KG1 (cell line): Measurements from ENCODE around the gene NDFIP2.

Experiments
- DNase-seq: peaks from one replicate; lab custom pipeline; 2025; lab: John Stamatoyannopoulos, UW

Gene NDFIP2, protein sequence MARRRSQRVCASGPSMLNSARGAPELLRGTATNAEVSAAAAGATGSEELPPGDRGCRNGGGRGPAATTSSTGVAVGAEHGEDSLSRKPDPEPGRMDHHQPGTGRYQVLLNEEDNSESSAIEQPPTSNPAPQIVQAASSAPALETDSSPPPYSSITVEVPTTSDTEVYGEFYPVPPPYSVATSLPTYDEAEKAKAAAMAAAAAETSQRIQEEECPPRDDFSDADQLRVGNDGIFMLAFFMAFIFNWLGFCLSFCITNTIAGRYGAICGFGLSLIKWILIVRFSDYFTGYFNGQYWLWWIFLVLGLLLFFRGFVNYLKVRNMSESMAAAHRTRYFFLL

DNA sequence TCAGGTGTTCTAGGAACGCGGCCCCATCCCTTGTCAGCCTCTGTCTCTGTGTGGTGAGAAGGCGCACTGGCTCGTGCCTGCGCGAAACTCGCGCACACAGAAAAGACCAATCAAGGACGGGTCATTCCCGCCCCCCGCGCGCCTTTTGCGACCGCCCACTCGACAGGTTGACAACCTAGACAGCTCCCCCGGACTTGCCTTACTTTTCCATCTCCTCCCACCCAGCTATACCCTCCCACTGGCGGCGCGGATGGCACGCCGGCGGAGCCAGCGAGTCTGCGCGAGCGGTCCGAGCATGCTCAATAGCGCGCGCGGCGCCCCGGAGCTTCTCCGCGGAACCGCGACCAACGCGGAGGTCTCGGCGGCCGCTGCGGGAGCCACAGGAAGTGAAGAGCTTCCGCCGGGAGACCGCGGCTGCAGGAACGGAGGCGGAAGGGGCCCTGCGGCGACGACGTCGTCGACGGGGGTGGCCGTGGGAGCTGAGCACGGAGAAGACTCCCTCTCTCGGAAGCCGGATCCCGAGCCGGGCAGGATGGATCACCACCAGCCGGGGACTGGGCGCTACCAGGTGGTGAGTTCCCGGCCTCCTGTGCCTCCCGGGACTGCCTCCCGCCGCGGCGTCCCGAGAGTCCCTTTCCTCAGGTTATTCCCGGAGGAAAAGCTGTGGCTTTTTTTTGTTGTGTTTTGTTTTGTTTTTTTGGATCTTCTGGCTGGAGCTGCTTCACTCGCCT, at the start of gene NDFIP2:
NDFIP2 (plus strand) TSS at position 202 of the 731 bp plus-strand sequence; CDS start at position 251, 49 bp downstream.
- peak; percentile 59 for DNase-seq

DNA sequence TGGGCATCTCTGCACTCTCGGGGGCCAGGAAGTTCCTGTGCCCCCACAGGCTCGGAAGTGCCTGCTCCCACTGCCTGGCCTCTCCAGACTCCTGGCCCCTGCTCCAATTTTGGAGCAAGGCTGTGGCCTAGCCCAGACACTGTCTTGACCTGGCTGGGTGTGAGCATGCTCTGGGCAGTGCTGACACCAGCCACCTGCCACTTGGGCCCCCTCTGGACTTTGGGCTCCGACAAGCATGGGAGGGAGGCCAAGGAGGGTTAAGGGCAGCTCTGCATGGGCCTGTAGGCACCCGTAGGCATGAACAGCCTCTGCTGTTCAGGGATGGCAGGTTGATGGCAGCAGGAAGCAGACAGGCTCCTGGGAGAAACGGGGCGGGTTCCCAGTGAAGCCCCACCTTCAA, 48.9 kb upstream of the NDFIP2 start:
- DNase-seq, result no peak

DNA sequence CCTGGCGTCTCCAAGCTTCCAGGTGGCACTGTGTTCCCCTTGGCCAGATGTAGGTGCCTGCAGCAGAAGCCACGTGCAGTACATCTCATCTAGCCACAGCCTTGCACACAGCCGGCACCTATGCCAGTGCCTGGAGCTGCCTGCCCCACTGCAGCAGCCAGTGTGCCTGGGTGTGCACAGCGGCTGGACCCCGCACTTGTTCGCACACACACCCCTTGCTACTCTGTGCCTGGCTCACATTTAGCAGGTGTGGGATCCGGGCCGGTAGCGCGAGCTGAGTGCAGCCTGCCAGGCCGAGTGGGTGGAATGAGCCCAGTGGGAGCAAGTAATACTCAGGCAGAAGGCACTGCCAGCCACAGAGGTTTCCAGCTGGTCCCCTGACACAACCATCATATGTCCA, 48.0 kb upstream of the NDFIP2 start:
- no peak for DNase-seq

DNA sequence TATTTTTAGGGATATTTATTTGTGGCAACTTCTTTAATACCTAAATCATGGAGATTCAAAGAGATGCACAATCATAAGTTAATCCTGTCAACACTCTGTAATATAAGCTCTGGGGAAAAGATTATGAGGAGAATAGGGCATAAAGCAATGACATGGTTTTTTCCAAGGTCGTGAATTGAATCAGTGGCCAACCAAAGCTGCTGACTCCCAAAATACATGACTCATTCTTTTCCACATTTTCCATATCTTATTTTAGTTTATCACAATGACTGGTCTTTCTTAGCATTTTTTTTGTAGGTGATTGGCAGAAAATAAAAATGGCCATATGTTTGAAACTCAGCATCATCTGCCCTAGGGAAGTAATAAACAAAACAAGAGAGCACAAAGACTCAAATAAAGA, 46.4 kb upstream of the NDFIP2 start:
- DNase-seq, result no peak

DNA sequence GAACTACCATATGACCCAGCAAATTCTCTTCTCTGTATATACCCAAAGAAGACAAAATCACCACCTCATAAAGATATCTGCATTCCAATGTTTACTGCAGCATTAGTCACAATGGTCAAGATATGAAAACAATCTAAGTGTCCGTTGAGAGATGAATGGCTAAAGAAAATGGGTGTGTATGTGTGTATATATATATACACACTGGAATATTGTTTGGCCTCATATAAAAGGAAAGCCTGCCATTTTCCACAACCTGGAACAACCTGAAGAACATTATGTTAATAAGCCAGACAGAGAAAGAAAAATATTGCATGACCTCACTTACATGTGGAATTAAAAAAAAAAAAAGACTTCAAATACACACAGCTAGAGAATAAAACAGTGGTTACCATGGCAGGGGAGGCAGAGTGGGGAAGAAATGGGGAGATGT, 45.4 kb upstream of the NDFIP2 start:
- DNase-seq, result no peak

DNA sequence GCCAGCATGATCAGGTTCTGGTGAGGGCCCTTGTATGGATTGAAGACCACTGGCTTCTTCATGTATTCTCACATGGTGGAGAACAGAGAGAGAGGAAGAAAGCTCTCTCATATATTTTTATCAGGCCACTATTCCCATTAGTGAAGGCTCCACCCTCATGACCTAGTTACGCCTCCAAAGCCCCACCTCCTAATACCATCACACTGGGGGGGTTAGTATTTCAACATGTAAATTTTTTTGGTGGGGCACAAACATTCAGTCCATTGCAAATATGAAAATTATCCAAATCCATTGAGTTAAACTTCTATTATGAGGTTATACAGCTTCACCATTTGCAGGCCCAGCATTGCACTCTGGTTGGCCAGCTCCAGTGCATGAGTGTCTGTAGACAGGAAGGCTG, 41.7 kb upstream of the NDFIP2 start:
- DNase-seq, result no peak

DNA sequence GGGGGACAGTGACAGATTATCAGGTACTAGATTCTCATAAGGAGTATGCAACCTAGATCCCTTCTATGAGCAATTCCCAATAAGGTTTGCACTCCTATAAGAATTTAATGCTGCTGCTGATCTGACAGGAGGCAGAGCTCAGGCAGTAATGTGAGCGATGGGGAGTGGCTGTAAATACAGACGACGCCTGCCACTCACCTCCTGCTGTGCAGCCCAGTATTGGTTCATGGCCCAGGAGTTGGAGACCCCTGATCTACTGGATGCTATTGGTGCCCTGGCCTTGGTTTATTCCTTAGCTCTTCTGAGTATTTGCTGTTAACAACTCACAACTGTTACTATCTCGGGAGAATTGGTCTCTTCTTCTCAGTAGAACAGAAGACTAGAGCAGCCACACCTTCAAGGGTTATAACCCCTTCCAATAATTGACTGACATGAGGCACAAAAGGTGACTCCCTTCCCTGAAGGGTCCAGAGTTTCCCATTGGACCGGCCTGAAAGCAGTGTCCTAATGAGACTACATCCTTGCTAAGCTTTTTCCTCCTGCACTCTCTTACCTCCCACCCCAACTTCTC, 39.9 kb upstream of the NDFIP2 start:
- no peak for DNase-seq

DNA sequence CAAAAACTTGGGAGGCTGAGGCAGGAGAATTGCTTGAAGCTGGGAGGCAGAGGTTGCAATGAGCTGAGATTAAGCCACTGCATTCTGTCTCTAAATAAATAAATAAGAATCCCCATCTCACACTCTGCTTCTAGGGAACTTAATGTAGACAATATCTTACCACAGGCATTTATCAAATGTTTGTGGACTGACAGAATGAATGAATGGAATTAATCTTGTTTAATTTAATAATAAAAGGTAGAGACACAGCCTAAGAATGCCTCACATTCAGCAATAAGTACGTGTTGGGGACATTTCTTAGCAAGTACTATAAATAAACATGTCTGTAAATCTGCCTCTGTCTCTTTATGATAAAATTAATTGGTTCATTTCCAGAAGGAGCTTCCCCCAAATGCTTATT, 38.7 kb upstream of the NDFIP2 start:
- no peak for DNase-seq

DNA sequence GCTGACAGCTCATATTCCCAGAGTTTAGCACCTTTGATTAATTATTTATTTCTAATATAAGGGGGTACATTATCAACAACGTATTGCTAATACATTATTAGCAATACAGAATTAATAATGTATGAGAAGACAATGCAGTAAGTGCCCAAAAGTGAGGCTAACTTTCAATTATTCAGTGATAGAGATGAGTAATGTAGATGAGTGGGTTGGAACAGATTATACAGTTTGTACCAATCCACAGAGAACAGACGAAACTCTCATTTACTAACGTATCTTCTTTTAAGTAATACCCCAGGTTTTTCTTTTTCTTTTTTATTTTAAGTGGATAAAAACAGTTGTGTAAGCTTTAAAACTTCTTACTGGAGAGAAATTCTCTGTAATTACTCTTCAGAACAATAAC, 38.2 kb upstream of the NDFIP2 start:
- DNase-seq, result no peak

DNA sequence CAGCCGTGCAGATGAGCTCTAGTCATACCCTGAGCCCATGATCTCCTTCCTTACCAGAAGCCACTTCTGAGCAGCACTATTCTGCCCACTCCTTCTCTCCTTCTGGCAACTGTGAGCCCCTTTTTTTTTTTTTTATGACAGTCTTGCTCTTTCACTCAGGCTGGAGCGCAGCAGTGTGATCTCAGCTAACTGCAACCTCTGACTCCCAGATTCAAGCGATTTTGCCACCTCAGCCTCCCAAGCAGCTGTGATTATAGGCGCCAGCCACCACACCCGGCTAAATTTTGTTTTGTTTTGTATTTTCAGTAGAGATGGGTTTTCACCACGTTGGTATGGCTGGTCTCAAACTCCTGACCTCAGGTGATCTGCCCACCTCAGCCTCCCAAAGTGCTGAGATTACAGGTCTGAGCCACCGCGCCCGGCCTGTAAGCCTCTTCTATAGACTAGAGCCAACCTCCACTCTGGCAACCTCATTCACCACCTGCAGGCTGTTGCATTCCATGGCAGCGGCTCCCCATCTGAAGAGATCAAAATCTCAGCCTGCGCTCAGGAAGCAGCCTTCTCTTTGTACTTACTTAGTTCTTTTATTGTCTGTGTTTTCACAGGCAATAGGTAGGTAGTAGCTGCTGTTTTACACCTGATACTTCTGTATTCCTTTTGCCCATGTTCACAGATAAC, 34.8 kb upstream of the NDFIP2 start:
- no peak for DNase-seq

DNA sequence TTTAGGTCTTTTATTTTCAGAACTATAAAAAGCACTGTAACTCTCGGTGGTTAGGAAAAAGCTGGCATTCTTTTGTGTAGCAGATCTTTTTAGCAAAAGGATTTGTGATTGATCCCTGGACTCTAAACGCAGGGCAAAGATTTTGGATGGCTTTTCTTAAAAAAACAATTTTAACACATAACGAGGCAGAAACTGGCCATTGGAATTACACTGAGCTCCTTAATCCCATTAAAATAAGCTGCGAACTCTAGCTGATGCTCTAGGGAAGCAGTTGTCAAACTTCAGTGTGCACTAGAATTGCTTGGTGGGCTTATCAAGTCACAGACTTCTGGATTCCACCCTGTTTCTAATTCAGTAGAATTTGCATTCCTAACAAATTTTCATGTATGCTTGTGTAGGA, 33.8 kb upstream of the NDFIP2 start:
- DNase-seq, result no peak

DNA sequence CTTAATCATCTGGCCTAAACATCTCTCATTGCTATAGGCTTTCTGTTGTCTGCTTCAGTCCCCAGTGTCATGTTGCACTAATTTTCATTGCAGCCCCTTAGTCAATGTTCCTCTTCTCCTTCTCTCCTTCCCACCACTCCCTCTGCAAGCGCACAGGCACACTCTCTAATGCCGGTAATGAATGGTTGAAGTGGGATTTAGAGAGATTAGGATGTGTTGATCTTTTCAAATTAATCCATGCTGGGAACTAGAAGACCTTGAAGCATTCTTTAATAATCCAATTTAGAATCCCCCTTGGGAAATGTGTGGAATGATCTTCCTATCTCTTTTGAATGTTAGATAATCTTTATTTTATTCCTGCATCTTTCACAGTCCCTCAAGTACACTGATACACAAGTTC, 33.2 kb upstream of the NDFIP2 start:
- no peak for DNase-seq

DNA sequence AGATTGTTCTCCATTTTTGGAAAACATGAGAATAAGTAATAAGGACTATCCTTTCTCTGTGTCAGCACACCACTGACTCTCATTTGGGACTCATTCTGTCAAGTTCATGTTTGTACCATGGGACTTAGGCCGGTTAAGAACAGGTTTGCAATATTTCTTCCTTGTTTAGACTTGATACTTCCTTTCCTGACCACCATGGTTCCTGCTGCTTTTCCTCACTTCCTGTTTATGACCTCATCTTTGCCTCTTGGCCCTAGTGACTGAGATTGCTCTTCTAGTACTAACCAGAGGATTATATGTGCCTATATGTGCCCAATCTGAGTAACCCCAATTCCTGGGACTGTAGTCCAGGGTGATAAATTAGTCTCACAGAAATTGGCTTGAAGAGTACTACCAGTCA, 32.5 kb upstream of the NDFIP2 start:
- DNase-seq, result no peak

DNA sequence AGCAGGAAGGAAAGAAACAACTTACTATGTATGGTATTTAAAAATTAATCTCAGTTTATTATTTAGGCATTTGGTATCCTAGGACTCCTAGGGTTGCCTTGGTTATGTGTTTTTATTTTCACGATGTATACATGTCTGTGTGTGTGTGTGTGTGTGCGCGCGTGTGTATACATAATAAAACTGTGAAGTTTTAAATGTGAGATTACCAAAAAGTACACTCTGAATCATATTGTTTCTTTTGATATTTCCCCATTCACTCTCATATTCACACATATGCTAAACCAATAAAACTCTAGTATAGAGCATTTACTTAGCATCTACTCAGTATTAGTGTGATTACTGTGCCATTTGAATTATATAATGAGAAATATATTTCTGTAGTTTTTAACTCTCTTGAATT, 30.8 kb upstream of the NDFIP2 start:
- no peak for DNase-seq

DNA sequence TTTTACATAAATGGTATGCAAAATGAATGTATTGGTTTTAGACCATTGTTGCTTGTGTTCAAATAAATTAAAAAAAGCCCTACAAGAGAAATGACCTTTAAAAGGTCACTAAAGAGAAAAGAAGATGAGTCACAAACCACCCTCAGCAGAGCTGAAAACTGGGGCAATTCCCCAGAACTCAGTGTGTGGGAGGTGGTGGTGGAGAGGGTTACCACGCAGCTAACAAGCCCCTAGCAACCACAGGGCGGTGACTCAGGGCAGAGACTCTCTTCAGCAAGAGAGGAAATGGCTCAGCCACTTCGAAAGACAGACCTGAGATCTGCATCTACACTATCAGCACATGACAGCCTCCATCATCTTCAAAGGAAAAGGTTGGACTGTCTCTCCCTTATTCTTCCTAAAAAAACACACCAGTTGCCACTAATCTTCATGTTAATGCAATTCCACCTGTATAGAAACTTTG, 29.4 kb upstream of the NDFIP2 start:
- peak; percentile 52 for DNase-seq

DNA sequence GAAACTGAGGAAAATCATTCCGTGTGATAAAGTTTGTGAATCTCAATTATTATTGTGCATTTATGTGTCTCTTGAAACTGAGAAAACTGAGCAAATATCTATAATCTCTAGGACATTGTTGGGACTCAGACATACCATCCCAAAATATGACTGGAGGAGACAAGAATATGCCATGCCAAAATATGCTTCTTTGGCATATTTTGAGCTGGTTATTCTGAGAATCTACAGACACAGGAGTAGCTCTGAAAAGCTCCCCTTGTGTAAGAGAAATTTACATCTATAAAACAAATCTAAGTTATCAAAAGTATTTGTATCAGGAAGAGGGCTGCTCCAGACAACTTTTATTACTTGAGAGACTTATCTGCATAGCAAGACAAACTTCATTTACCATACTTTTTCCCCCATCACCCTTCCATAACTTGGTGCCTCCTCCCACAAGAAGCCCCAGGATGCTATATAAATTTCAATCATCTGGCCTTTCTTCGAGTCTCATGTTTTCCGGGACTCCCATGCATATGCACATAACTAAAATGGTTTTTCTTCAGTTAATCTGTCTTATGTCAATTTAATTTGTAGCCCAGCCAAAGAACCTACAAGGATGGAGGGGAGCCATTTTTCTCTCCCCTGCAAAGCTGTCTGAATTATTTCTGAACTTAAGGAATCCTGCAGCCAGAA, 28.6 kb upstream of the NDFIP2 start:
- no peak for DNase-seq

DNA sequence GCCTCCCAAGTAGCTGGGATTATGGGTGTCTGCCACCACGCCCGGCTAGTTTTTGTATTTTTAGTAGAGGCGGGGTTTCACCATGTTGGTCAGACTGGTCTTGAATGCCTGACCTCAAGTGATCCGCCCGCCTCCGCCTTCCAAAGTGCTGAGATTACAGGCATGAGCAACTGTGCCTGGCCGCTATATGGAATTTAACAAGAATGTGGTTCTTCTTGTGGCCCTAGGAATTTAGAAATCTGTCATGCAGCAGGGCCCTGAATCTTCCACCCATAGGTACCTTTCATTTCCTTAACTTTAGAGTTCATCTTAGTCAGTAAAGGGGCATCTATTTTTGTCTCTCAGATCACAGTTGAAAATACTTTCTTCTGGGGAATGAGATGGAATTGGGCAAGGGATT, 25.6 kb upstream of the NDFIP2 start:
- DNase-seq, result no peak

DNA sequence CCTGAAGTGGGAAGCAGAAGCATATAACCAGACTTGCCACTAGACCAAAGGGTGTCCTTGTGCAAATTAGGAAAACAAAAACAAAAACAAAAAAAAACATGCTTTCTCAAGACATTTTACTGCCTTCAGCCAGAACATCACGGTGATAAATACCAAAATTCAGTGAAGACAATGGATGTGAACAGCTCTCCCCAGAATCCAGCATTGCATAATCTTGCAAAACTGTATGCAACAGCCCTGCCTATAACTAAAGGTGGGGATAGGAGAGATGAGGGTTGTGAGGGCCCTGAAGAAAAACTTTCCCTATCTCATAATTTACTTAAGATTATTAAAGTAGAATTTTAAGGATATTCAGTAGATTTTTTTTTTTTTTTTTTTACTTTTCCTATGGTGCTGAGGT, 24.9 kb upstream of the NDFIP2 start:
- DNase-seq, result no peak

DNA sequence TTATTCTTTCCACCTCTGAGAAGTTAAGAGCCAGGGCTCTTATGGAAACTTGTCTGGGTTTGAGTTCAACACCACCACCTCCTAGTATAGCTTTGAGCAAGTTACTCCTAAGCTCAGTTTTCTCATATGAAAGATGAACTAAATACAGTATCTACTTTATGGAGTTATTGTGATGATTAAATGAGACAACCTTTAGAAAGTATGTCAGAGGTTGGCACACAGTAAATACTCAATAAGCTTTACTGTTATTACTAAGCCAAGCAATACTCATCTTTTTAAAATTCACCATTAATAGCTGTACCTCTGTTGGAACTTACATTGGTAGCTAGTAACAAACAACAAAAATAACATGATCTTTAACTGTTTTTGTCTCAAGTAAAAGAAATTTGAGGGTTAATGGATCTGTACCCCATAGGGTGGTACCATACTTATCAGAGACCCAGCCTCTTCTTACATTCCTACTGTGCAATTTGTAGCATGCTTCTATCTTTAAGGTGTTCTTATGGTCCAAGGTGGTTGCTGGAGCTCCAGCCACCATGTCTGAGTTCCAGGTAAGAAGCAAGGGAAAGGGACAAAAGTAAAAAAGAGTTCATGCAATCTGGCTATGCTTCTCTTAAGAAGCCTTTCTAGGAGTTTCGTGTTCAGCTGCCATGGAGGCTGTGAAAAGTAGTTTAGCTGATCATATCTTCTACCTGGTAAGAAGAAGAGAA, 24.1 kb upstream of the NDFIP2 start:
- DNase-seq, result no peak

DNA sequence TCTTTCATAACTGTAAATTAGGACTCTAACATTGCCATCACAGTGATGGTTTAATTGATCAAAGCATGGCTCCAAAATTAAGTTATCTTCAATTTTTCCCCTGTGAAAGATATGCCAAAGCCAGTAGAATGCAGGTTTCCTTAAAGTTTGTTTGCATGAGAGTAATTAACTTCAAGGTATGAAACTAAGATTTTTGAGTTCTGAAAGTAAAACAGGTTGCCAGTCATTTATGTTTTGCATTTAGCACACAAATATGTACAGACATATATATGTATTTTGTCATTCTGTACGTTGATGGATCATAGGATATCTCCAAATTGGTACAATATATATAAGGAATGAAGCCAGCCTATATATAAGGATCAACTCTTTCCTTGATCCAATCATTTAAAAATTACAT, 23.6 kb upstream of the NDFIP2 start:
- no peak for DNase-seq

DNA sequence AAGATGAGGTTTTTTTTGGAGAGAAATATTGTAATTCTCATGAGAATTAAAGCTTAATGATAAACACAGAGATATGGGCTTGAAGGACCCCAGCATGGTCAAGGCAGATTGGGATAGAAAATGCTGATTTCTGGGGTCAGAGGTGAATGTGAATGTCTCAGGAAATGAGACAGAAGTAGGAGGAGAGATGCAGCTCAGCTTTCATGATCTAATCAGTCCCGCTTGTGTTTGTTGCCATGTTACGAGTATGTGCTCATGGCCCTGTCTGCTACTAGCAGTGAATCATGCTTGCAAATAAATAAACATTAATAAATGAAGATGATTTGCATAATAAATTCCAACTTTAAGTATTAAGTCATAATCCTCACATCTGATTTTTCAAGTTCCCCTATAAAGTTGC, 23.0 kb upstream of the NDFIP2 start:
- DNase-seq, result no peak
